HG03025 (cell line): ENCODE measurements around the gene USP6.
"Not testable (repeated sequence)": the region's sequence is repeated elsewhere in the genome, so short reads cannot be mapped to it uniquely, and the experiment has no call there.

ENCODE experiments used
- ATAC-seq: cut with Tn5 transposase; IDR thresholded peaks from one replicate; pipeline ENCODE4 v1.9.1; 2021; ENCODE audit warnings: mild to moderate bottlenecking, moderate library complexity; ENCODE audit not compliant: unreplicated experiment, low FRiP score

USP6 gene

GRCh38 chr17:5183410-5183793 lies 67.6 kb downstream of the USP6 start:
- ATAC-seq = no peak

GRCh38 chr17:5184288-5184687 lies 68.5 kb downstream of the USP6 start:
- ATAC-seq = no peak

GRCh38 chr17:5191541-5192417 lies 75.9 kb downstream of the USP6 start, which contains the start of gene ZNF594:
ZNF594 (minus strand) TSS chr17:5191868; CDS start chr17:5184256, 7,612 bp downstream.
- peak; percentile 96 for ATAC-seq

- no peak for ATAC-seq
Observed at GRCh38 chr17:5194346-5194745, 78.5 kb downstream of the USP6 start.

- ATAC-seq = no peak
Observed at GRCh38 chr17:5198472-5198871, 82.6 kb downstream of the USP6 start.

GRCh38 chr17:5200360-5200759 lies 84.5 kb downstream of the USP6 start:
- ATAC-seq = no peak

- no peak for ATAC-seq
Observed at GRCh38 chr17:5201011-5201410, 85.2 kb downstream of the USP6 start.

- ATAC-seq = no peak
Observed at GRCh38 chr17:5203178-5203907, 87.5 kb downstream of the USP6 start.

- no peak for ATAC-seq
Observed at GRCh38 chr17:5203908-5204294, 88.1 kb downstream of the USP6 start.

GRCh38 chr17:5209396-5209795 lies 93.6 kb downstream of the USP6 start:
- ATAC-seq = no peak

- no peak for ATAC-seq
Observed at GRCh38 chr17:5210091-5210490, 94.3 kb downstream of the USP6 start.

GRCh38 chr17:5210614-5211252 lies 94.9 kb downstream of the USP6 start:
- ATAC-seq = no peak

GRCh38 chr17:5211458-5211857 lies 95.6 kb downstream of the USP6 start:
- ATAC-seq = no peak

GRCh38 chr17:5217562-5217961 lies 101.7 kb downstream of the USP6 start:
- ATAC-seq = not testable (repeated sequence)

GRCh38 chr17:5219536-5219935 lies 103.7 kb downstream of the USP6 start:
- no peak for ATAC-seq

GRCh38 chr17:5220074-5220473 lies 104.2 kb downstream of the USP6 start:
- ATAC-seq = no peak

GRCh38 chr17:5221912-5222311 lies 106.1 kb downstream of the USP6 start:
- not testable (repeated sequence) for ATAC-seq
